ENCODE results near the gene ZFPL1. TPM values are rescaled to one million over a fixed set of nuclear protein-coding genes. Genes with fewer than 3 reads are reported as not detected.

Gene ZFPL1
- total RNA-seq, 2 experiments from 2014 or later = 28.3 to 31.3 TPM

GRCh38 chr11:65096926-65097325 is 12.9 kb downstream of the ZFPL1 start:
- H3K9me3 Mint-ChIP-seq = no peaks in the 10 kb centered on the region
- no peaks in the 10 kb centered on the region for H3K27me3 Mint-ChIP-seq
- peaks cover 7% of the 10 kb centered on the region for H3K36me3 Mint-ChIP-seq
- no peak for DNase-seq
- peak overlapping the region; percentile 93 for H3K4me3 Mint-ChIP-seq
- intact Hi-C loops (cut with micrococcal nuclease) = loop anchor here (1.0 kb wide), 4 partner anchors 13 to 36 kb away; partner anchors contain the start of genes CDCA5, ZFPL1 and ZNHIT2
- peaks cover 17% of the 10 kb centered on the region for H3K4me1 Mint-ChIP-seq (ENCODE audit: low read depth)
- ChIA-PET CTCF (interaction anchor here (1.6 to 13.1 kb wide), 2 partner anchors 14 to 20 kb away, joined by 6 to 122 read pairs; partner anchors contain the start of genes TM7SF2 and ZNHIT2), POLR2A (interaction anchor here (0.6 to 2.4 kb wide), 11 partner anchors 11 to 334 kb away, joined by 3 to 17 read pairs (median 4); partner anchors contain the start of genes ARL2, CDCA5, SAC3D1 and SYVN1)
- H3K27ac Mint-ChIP-seq = peak overlapping the region; percentile 97

- DNase-seq = no peak
- Mint-ChIP-seq H3K27me3 (no peaks in the 10 kb centered on the region), H3K4me1 (ENCODE audit: low read depth) (peaks cover 17% of the 10 kb centered on the region), H3K4me3 (no peak overlapping the region), H3K27ac (no peak overlapping the region), H3K9me3 (no peaks in the 10 kb centered on the region), H3K36me3 (peaks cover 12% of the 10 kb centered on the region)
- POLR2A ChIA-PET = no interaction called here
- CTCF ChIA-PET = interaction anchor here (13.1 kb wide), 1 partner anchor 11 kb away, joined by 122 read pairs; the partner anchor contains the start of gene TM7SF2
- intact Hi-C loops (cut with micrococcal nuclease) = no loop called here
Observed at GRCh38 chr11:65100674-65101350, 16.8 kb downstream of the ZFPL1 start.

GRCh38 chr11:65102142-65103095 is 18.4 kb downstream of the ZFPL1 start:
- H3K36me3 Mint-ChIP-seq = peaks cover 14% of the 10 kb centered on the region
- POLR2A ChIA-PET = no interaction called here

GRCh38 chr11:65103476-65103875 is 19.5 kb downstream of the ZFPL1 start:
- intact Hi-C loops (cut with micrococcal nuclease) = no loop called here
- ChIA-PET POLR2A (no interaction called here), CTCF (interaction anchor here (1.1 to 13.1 kb wide), 2 partner anchors 8 to 259 kb away, joined by 3 to 122 read pairs; partner anchors contain the start of genes CDC42BPG and TM7SF2)
- Mint-ChIP-seq H3K36me3 (peaks cover 10% of the 10 kb centered on the region), H3K9me3 (no peaks in the 10 kb centered on the region), H3K27ac (no peak overlapping the region), H3K4me3 (no peak overlapping the region), H3K27me3 (no peaks in the 10 kb centered on the region), H3K4me1 (ENCODE audit: low read depth) (peaks cover 8% of the 10 kb centered on the region)
- no peak for DNase-seq

More at GRCh38 chr11:65102142-65103095, 18.4 kb downstream of the ZFPL1 start:
- Mint-ChIP-seq H3K27me3 (no peaks in the 10 kb centered on the region), H3K27ac (no peak overlapping the region), H3K4me1 (ENCODE audit: low read depth) (peaks cover 12% of the 10 kb centered on the region), H3K4me3 (no peak overlapping the region), H3K9me3 (no peaks in the 10 kb centered on the region)
- no peak for DNase-seq
- CTCF ChIA-PET = interaction anchor here (13.1 kb wide), 1 partner anchor 9 kb away, joined by 122 read pairs; the partner anchor contains the start of gene TM7SF2
- intact Hi-C loops (cut with micrococcal nuclease) = no loop called here

GRCh38 chr11:65104628-65105027 is 20.6 kb downstream of the ZFPL1 start:
- H3K9me3 Mint-ChIP-seq = no peaks in the 10 kb centered on the region
- POLR2A ChIA-PET = no interaction called here
- DNase-seq = no peak
- CTCF ChIA-PET = interaction anchor here (0.8 to 13.1 kb wide), 2 partner anchors 7 to 217 kb away, joined by 3 to 122 read pairs; partner anchors contain the start of gene TM7SF2
- H3K4me3 Mint-ChIP-seq = no peak overlapping the region
- intact Hi-C loops (cut with micrococcal nuclease) = no loop called here
- no peaks in the 10 kb centered on the region for H3K27me3 Mint-ChIP-seq
- H3K4me1 Mint-ChIP-seq (ENCODE audit: low read depth) = peaks cover 4% of the 10 kb centered on the region
- peak overlapping the region; percentile 69 for H3K27ac Mint-ChIP-seq
- H3K36me3 Mint-ChIP-seq = peaks cover 8% of the 10 kb centered on the region

GRCh38 chr11:65107078-65107477 is 23.1 kb downstream of the ZFPL1 start:
- ChIA-PET CTCF (interaction anchor here (6.7 kb wide), 1 partner anchor 13 kb away, joined by 72 read pairs; the partner anchor contains the start of genes FAU, MRPL49 and ZNHIT2), POLR2A (interaction anchor here (0.6 kb wide), 1 partner anchor 7 kb away, joined by 3 read pairs; no protein-coding TSS in a partner anchor)
- Mint-ChIP-seq H3K4me3 (no peak overlapping the region), H3K4me1 (ENCODE audit: low read depth) (peaks cover 26% of the 10 kb centered on the region), H3K36me3 (peaks cover 8% of the 10 kb centered on the region), H3K27ac (no peak overlapping the region), H3K9me3 (no peaks in the 10 kb centered on the region), H3K27me3 (no peaks in the 10 kb centered on the region)
- intact Hi-C loops (cut with micrococcal nuclease) = no loop called here
- no peak for DNase-seq

- CTCF ChIA-PET = interaction anchor here (0.8 to 6.7 kb wide), 3 partner anchors 12 to 94 kb away, joined by 3 to 72 read pairs (median 46); partner anchors contain the start of genes ARL2, FAU, MRPL49 and ZNHIT2
- no peak for DNase-seq
- no peak overlapping the region for H3K4me3 Mint-ChIP-seq
- no peaks in the 10 kb centered on the region for H3K9me3 Mint-ChIP-seq
- H3K27ac Mint-ChIP-seq = no peak overlapping the region
- intact Hi-C loops (cut with micrococcal nuclease) = no loop called here
- peaks cover 8% of the 10 kb centered on the region for H3K36me3 Mint-ChIP-seq
- no peaks in the 10 kb centered on the region for H3K27me3 Mint-ChIP-seq
- peaks cover 30% of the 10 kb centered on the region for H3K4me1 Mint-ChIP-seq (ENCODE audit: low read depth)
- POLR2A ChIA-PET = interaction anchor here (0.6 to 1.5 kb wide), 3 partner anchors 8 to 14 kb away, joined by 3 to 5 read pairs (median 4); partner anchors contain the start of genes FAU, MRPL49 and ZNHIT2
Observed at GRCh38 chr11:65107751-65108468, 23.9 kb downstream of the ZFPL1 start.

- peaks cover 37% of the 10 kb centered on the region for H3K4me1 Mint-ChIP-seq (ENCODE audit: low read depth)
- POLR2A ChIA-PET = interaction anchor here (1.4 to 1.5 kb wide), 2 partner anchors 9 to 13 kb away, joined by 4 to 5 read pairs; partner anchors contain the start of genes FAU, MRPL49 and ZNHIT2
Observed at GRCh38 chr11:65108469-65109123, 24.6 kb downstream of the ZFPL1 start.

GRCh38 chr11:65109231-65110198 is 25.5 kb downstream of the ZFPL1 start:
- intact Hi-C loops (cut with micrococcal nuclease) = loop anchor here (1.0 to 10.0 kb wide), 4 partner anchors 13 to 865 kb away; partner anchors contain the start of genes CAPN1, FKBP2, PPP1R14B and RASGRP2
- Mint-ChIP-seq H3K4me3 (no peak overlapping the region), H3K36me3 (peaks cover 5% of the 10 kb centered on the region), H3K27me3 (no peaks in the 10 kb centered on the region), H3K27ac (peak overlapping the region; percentile 23), H3K4me1 (ENCODE audit: low read depth) (peaks cover 43% of the 10 kb centered on the region), H3K9me3 (no peaks in the 10 kb centered on the region)
- POLR2A ChIA-PET = interaction anchor here (1.2 to 1.5 kb wide), 4 partner anchors 8 to 72 kb away, joined by 3 to 7 read pairs (median 4); partner anchors contain the start of genes CAPN1, FAU, MRPL49 and SYVN1
- no peak for DNase-seq
- CTCF ChIA-PET = interaction anchor here (0.5 to 6.7 kb wide), 19 partner anchors 10 to 263 kb away, joined by 3 to 122 read pairs (median 5); partner anchors contain the start of genes ARL2, CAPN1, FAU and MRPL49

More at GRCh38 chr11:65108469-65109123, 24.6 kb downstream of the ZFPL1 start:
- no peak overlapping the region for H3K27ac Mint-ChIP-seq
- peaks cover 6% of the 10 kb centered on the region for H3K36me3 Mint-ChIP-seq
- DNase-seq = no peak
- CTCF ChIA-PET = interaction anchor here (0.8 to 6.7 kb wide), 4 partner anchors 10 to 95 kb away, joined by 3 to 122 read pairs (median 59); partner anchors contain the start of genes ARL2, FAU, MRPL49 and VPS51
- H3K9me3 Mint-ChIP-seq = no peaks in the 10 kb centered on the region
- no peak overlapping the region for H3K4me3 Mint-ChIP-seq
- intact Hi-C loops (cut with micrococcal nuclease) = no loop called here
- no peaks in the 10 kb centered on the region for H3K27me3 Mint-ChIP-seq
